ENCODE data around the gene APOM.

DNA sequence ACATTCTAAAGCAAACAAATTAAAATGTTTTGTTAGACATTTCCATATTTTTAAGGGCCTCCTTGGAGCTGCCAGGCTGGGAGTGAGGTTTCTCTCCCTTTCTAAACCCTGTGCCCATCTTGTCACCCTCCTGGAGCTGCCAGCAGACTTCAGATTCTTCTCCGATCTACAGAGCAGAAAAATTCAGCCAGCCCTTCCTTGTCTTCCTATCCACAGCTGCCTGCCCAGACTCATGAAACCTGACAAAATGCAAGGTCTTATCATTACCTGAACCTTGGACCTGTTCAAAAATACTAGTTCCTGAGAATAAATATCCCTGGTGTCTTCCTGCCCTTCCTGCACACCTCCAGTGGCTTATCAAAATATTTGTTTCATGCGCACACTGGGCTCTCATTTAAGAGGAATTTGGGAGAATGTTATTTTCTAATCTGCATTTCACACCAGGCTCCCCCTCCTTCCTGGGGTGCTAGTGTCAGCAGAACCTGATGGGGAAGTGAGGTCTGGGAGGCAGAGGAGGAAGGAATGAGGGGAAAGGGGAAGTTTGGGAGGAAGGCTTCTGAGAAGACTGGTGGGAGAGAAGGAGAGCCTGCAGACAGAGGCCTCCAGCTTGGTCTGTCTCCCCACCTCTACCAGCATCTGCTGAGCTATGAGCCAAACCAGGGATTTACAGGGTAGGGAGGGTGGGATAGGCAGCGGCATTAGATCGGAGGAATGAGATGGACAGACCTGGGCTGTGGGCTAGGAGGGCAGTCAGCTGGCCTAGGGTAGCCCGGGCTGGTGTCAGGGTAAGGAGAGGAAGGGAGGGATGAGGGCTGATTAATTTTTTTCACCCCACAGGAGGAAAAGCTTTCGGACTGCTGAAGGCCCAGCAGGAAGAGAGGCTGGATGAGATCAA is 40.8 kb upstream of the APOM start, which contains the start of gene AIF1:
- no peak for TF ChIP-seq POLR2A (IDR thresholded peaks at IDR 0.05)
- TF ChIP-seq, protein P1, sequence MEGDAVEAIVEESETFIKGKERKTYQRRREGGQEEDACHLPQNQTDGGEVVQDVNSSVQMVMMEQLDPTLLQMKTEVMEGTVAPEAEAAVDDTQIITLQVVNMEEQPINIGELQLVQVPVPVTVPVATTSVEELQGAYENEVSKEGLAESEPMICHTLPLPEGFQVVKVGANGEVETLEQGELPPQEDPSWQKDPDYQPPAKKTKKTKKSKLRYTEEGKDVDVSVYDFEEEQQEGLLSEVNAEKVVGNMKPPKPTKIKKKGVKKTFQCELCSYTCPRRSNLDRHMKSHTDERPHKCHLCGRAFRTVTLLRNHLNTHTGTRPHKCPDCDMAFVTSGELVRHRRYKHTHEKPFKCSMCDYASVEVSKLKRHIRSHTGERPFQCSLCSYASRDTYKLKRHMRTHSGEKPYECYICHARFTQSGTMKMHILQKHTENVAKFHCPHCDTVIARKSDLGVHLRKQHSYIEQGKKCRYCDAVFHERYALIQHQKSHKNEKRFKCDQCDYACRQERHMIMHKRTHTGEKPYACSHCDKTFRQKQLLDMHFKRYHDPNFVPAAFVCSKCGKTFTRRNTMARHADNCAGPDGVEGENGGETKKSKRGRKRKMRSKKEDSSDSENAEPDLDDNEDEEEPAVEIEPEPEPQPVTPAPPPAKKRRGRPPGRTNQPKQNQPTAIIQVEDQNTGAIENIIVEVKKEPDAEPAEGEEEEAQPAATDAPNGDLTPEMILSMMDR (IDR thresholded peaks at IDR 0.05), result no peak

All from adrenal gland (tissue), 5 donors.